Gastroesophageal sphincter (tissue), 4 donors: ENCODE measurements around the gene PNMT. TPM values are rescaled to one million over a fixed set of nuclear protein-coding genes. Genes with fewer than 3 reads are reported as not detected.
A peak's percentile ranks its signal among the peaks of the same experiment; 100 is the strongest.

Experiments
- ATAC-seq: fragments of 150-250 bp; one replicate; pipeline ENCODE4 v1.9.1; 2016; ENCODE audit warnings: mild to moderate bottlenecking, moderate library complexity
- H3K27ac ChIP-seq, 4 donors: fragments of 200-600 bp; sonication (generic) in 3 of 4; 1 replicate in 3 of 4; 2 replicates in 1 of 4; pipeline ENCODE4 v1.5.1; 2016 to 2019
- H3K27me3 ChIP-seq: fragments of 200-600 bp; sonication (generic); one replicate; pipeline ENCODE4 v1.5.1; 2019
- H3K36me3 ChIP-seq, 2 donors: fragments of 200-600 bp; sonication (generic); one replicate each; pipeline ENCODE4 v1.5.1; 2019; ENCODE audit warnings: control low read depth in 1 of 2
- H3K4me1 ChIP-seq, 3 donors: fragments of 200-600 bp; sonication (generic); 1 replicate in 2 of 3; 2 replicates in 1 of 3; pipeline ENCODE4 v1.5.1; 2016 to 2019; ENCODE audit warnings: control low read depth in 2 of 3
- H3K4me3 ChIP-seq, 2 donors: fragments of 200-600 bp; sonication (generic); one replicate each; pipeline ENCODE4 v1.5.1; 2019; ENCODE audit warnings: mild to moderate bottlenecking in 1 of 2, moderate library complexity in 1 of 2
- H3K9me3 ChIP-seq, 3 donors: fragments of 200-600 bp; sonication (generic); one replicate each; pipeline ENCODE4 v1.5.1; 2017 to 2019; ENCODE audit warnings: control low read depth in 2 of 3
- EP300 ChIP-seq: sonication (generic); formaldehyde crosslinking; IDR thresholded peaks from one replicate; pipeline ENCODE4 v1.6.1; 2017; ENCODE audit warnings: antibody characterized with exemption, mild to moderate bottlenecking
- POLR2A ChIP-seq, 2 donors: fragments of 450-650 bp; IDR thresholded peaks; one replicate each; pipeline ENCODE4 v1.6.1; 2017; ENCODE audit warnings: antibody characterized with exemption in 2 of 2, mild to moderate bottlenecking in 2 of 2, moderate library complexity in 1 of 2
- POLR2AphosphoS5 ChIP-seq: sonication (generic); formaldehyde crosslinking; IDR thresholded peaks from one replicate; pipeline ENCODE4 v1.6.1; 2017; ENCODE audit warnings: antibody characterized with exemption
- WGBS, 2 donors: methylation state at CpG; one replicate each; pipeline ENCODE4 v1.1.5; 2018; ENCODE audit warnings: low coverage in 1 of 2; 5-methylcytosine and 5-hydroxymethylcytosine counted together
- total RNA-seq, 4 donors: library from RNA; depleted of rRNA; stranded (reverse); fragments of >200 nt; gene quantifications; one replicate each; pipeline ENCODE4 v1.1.0, GENCODE V29; 2016
- TF ChIP-seq, protein P1 (sequence below), 4 experiments: fragments of 200-600 bp in 2 of 4; fragments of 450-650 bp in 2 of 4; sonication (generic) in 1 of 4; IDR thresholded peaks; one replicate each; pipeline ENCODE4 v1.5.1; 2017 to 2019; ENCODE audit warnings: antibody characterized with exemption in 4 of 4, mild to moderate bottlenecking in 2 of 4, moderate library complexity in 2 of 4

The PNMT gene
- total RNA-seq, 4 donors from 2014 or later = 6.7 to 11.7 (median 7.5) TPM

DNA sequence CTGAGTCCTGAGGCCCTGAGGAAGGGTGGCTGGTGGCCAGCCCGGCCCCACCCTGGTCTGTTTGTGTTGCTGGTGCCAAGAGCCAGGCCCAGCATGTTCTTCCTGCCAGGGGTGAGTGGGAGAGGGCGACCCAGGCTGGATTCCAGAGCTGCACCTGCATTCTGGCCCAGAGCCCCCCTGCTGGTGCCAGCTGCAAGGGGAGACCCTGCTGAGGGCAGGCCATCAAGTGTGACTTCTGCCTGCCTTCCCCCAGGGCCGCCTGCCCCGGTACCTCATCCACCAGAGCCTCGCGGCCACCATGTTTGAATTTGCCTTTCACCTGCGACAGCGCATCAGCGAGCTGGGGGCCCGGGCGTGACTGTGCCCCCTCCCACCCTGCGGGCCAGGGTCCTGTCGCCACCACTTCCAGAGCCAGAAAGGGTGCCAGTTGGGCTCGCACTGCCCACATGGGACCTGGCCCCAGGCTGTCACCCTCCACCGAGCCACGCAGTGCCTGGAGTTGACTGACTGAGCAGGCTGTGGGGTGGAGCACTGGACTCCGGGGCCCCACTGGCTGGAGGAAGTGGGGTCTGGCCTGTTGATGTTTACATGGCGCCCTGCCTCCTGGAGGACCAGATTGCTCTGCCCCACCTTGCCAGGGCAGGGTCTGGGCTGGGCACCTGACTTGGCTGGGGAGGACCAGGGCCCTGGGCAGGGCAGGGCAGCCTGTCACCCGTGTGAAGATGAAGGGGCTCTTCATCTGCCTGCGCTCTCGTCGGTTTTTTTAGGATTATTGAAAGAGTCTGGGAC, 5.5 kb upstream of the PNMT start:
- H3K4me3 ChIP-seq = no peak overlapping the region
- 60 to 83% methylated on average over 1 to 4 of the region's 22 CpGs for WGBS, 2 donors
- peaks cover 0 to 55% of the 10 kb centered on the region in 2 donors for H3K36me3 ChIP-seq
- no peaks in the 10 kb centered on the region for H3K9me3 ChIP-seq
- no peak for ATAC-seq
- H3K27ac ChIP-seq = peak overlapping the region in 2 of 4 donors; percentile 67 to 72
- TF ChIP-seq, protein P1, sequence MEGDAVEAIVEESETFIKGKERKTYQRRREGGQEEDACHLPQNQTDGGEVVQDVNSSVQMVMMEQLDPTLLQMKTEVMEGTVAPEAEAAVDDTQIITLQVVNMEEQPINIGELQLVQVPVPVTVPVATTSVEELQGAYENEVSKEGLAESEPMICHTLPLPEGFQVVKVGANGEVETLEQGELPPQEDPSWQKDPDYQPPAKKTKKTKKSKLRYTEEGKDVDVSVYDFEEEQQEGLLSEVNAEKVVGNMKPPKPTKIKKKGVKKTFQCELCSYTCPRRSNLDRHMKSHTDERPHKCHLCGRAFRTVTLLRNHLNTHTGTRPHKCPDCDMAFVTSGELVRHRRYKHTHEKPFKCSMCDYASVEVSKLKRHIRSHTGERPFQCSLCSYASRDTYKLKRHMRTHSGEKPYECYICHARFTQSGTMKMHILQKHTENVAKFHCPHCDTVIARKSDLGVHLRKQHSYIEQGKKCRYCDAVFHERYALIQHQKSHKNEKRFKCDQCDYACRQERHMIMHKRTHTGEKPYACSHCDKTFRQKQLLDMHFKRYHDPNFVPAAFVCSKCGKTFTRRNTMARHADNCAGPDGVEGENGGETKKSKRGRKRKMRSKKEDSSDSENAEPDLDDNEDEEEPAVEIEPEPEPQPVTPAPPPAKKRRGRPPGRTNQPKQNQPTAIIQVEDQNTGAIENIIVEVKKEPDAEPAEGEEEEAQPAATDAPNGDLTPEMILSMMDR (IDR thresholded peaks at IDR 0.05) = no peak
- TF ChIP-seq POLR2A (IDR thresholded peaks at IDR 0.05) = no peak
- no peak for TF ChIP-seq POLR2AphosphoS5
- TF ChIP-seq EP300 = no peak
- H3K4me1 ChIP-seq = peaks cover 0 to 96% (median 32%) of the 10 kb centered on the region in 3 donors
- H3K27me3 ChIP-seq = peaks cover 29% of the 10 kb centered on the region

DNA sequence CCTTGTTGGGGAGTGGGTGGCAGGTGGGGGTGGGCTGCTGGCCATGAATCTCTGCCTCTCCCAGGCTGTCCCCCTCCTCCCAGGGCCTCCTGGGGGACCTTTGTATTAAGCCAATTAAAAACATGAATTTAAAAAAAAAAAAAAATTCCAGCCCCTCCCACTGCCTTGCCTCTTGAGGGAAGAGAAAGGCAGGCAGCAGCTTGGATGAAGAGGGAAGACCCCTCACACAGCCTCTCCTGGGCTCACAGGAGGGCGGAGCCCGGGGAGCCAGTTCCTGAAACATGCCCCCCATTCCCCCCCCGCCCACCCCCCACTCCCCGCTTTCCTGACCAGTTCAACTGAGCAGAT, 4.9 kb upstream of the PNMT start:
- TF ChIP-seq, protein P1 (IDR thresholded peaks at IDR 0.05) = no peak
- no peak overlapping the region for H3K4me3 ChIP-seq
- H3K4me1 ChIP-seq = peaks cover 0 to 99% (median 38%) of the 10 kb centered on the region in 3 donors
- H3K36me3 ChIP-seq = peaks cover 0 to 49% of the 10 kb centered on the region in 2 donors
- H3K27me3 ChIP-seq = peaks cover 35% of the 10 kb centered on the region
- no peaks in the 10 kb centered on the region for H3K9me3 ChIP-seq
- peak overlapping the region in 2 of 4 donors; percentile 67 to 72 for H3K27ac ChIP-seq
- no peak for ATAC-seq
- WGBS, 2 donors = 29 to 50% methylated on average over 1 to 3 of the region's 4 CpGs

DNA sequence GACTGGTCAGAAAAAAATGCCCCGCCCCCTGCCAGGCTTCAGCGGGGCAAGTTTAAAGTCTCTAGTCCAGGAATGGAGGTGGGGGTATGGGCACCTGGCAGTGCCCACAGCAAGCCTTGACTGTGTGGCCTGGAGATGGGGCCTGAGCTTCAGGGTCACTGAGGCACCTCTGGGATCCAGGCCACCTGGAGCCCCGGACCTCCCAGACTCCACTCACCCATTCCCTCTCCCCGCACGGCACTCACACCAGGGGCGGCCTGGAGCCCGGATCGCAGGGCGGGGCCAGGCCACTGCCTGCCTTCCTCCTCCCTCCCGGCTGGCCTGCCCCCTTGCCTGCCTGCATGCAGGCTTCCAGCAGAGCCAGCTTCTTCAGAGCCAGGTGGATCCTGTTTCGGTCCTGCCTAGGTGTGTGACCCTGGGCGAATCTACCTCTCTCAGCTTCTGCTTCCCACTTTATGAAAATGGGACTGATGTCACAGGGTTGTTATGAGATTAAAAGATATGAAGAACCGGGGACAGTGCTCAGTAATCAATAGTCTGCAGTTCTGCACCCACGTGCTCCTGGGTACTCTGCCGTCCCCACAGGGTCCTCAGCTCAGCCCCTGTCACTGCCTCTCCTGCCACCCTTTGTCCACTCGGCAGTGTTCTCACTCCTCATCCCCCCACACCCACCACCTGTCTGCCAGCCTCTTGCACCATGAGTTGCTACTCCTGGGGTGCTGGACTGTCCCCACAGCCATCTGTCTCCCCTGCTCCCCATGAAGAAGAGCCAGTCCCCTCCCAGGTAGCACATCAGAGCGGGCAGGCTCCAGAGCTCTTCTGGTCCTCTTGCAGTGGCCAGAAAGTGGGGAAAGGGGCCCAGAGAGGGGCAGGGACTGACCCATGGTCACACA, 4.3 kb upstream of the PNMT start:
- ATAC-seq = no peak
- H3K4me3 ChIP-seq = no peak overlapping the region
- H3K27me3 ChIP-seq = peaks cover 41% of the 10 kb centered on the region
- TF ChIP-seq EP300 = no peak
- TF ChIP-seq, protein P1 (IDR thresholded peaks at IDR 0.05) = no peak
- TF ChIP-seq POLR2AphosphoS5 = no peak
- TF ChIP-seq POLR2A (IDR thresholded peaks at IDR 0.05) = no peak
- WGBS, 2 donors = 30 to 50% methylated on average over 2 to 4 of the region's 17 CpGs
- peaks cover 0 to 43% of the 10 kb centered on the region in 2 donors for H3K36me3 ChIP-seq
- peak overlapping the region in 3 of 4 donors; percentile 33 to 72 (median 67) for H3K27ac ChIP-seq
- no peaks in the 10 kb centered on the region for H3K9me3 ChIP-seq
- H3K4me1 ChIP-seq = peaks cover 0 to 99% (median 40%) of the 10 kb centered on the region in 3 donors

DNA sequence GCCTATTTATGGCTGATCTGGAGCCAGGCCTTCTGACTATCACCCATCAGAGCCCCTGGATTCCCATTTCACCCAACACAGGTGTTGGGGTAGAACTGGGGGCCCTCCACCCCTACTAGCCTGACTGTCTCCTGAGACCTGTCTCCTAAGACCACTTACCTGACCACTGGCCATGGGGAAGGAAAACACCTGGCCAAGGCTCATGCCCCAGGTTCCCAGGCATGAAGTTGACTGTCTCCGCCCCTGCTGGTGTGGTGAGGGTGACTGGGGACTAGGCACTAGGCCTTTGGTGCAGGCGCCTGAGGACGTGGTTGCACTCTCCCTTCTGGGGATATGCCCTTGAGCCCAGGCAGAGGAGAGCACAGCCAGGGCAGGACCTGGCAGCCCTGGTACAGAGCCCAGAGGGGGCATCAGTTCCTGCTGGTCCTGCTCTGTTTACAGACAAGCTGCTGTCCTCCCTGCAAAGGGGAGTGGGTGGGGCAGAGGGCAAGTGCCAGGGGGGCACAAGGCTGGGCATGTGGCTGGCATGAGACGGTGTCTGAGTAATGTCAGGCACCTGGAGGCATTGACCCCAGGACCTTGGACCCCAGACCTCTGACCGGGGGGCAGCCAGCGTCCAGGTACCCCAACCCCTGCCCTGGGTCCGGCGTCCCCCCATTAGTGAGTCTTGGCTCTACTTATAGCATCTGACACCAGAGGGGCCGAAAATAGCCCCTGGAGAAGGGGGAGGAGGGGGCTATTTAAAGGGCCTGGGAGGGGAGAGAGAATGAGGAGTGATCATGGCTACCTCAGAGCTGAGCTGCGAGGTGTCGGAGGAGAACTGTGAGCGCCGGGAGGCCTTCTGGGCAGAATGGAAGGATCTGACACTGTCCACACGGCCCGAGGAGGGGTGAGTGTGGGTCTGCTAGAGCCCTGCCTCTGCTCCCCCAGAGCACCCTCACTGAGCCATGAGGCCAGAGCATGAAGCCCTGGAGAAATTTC, 3.4 kb upstream of the PNMT start, which contains the start of gene TCAP:
TCAP (plus strand) TSS at position 769 of the 981 bp plus-strand sequence; CDS start at position 780, 11 bp downstream.
- H3K9me3 ChIP-seq = no peaks in the 10 kb centered on the region
- peaks cover 51% of the 10 kb centered on the region for H3K27me3 ChIP-seq
- peaks cover 0 to 34% of the 10 kb centered on the region in 2 donors for H3K36me3 ChIP-seq
- H3K27ac ChIP-seq = peak within 1 kb of the TSS in 3 of 4 donors; percentile 57 to 70 (median 61)
- peaks cover 0 to 94% (median 40%) of the 10 kb centered on the region in 3 donors for H3K4me1 ChIP-seq
- WGBS, 2 donors = 2 to 36% methylated on average over 4 to 6 of the region's 15 CpGs
- TF ChIP-seq POLR2A (IDR thresholded peaks at IDR 0.05) = no peak
- TF ChIP-seq, protein P1 (IDR thresholded peaks at IDR 0.05) = no peak
- no peak for TF ChIP-seq EP300
- no peak for TF ChIP-seq POLR2AphosphoS5
- ATAC-seq = no peak
- H3K4me3 ChIP-seq = no peak within 1 kb of the TSS
